K562 (cell line): ENCODE data around the gene CEND1. TPM values are rescaled to one million over a fixed set of nuclear protein-coding genes. Genes with fewer than 3 reads are reported as not detected.
A peak's percentile ranks its signal among the peaks of the same experiment; 100 is the strongest.

ENCODE experiments used
- CCAR2 ChIP-seq: fragments of 200-400 bp; formaldehyde crosslinking; IDR thresholded peaks from 2 replicates; pipeline ENCODE4 v1.6.1; 2017; ENCODE audit warnings: mild to moderate bottlenecking, low read depth, low read length
- CCNT2 ChIP-seq: IDR thresholded peaks from 2 replicates; pipeline ENCODE4 v1.6.1; 2011; ENCODE audit warnings: borderline replicate concordance, low read depth, mild to moderate bottlenecking, moderate library complexity, mixed read lengths, low read length; ENCODE audit not compliant: insufficient read length; ENCODE audit errors: extremely low read depth
- DPF2 ChIP-seq: fragments of 450-650 bp; IDR thresholded peaks from 2 replicates; pipeline ENCODE4 v1.6.1; 2016
- HDAC1 ChIP-seq, 2 experiments: fragments of 450-650 bp; IDR thresholded peaks; 2 replicates each; pipeline ENCODE4 v1.6.1; 2016 to 2017; ENCODE audit warnings: inconsistent platforms in 1 of 2, mild to moderate bottlenecking in 1 of 2, moderate library complexity in 1 of 2
- NR2C2 ChIP-seq, 2 experiments: fragments of 200-800 bp in 1 of 2; sonication (Bioruptor generic) in 1 of 2; sonication (generic) in 1 of 2; formaldehyde crosslinking in 1 of 2; IDR thresholded peaks; 2 replicates each; pipeline versions ENCODE4 v1.6.1 to v1.8.0; 2016 to 2022; ENCODE audit warnings: mild to moderate bottlenecking in 1 of 2, missing compliant biosample characterization in 1 of 2, missing genetic modification characterization in 1 of 2, missing genetic modification reagents in 1 of 2
- PHF21A ChIP-seq: fragments of 450-650 bp; IDR thresholded peaks from 2 replicates; pipeline ENCODE4 v1.6.1; 2017; ENCODE audit warnings: low read depth, borderline replicate concordance
- PHF8 ChIP-seq: fragments of 200-600 bp; sonication (generic); IDR thresholded peaks from 2 replicates; pipeline ENCODE4 v1.6.1; 2012; ENCODE audit warnings: mixed run types, mild to moderate bottlenecking, inconsistent platforms, low read length, moderate library complexity, borderline replicate concordance
- POLR3G ChIP-seq: IDR thresholded peaks from 2 replicates; pipeline ENCODE4 v1.6.1; 2011; ENCODE audit not compliant: insufficient read length, insufficient replicate concordance; ENCODE audit errors: extremely low read depth
- RB1 ChIP-seq: fragments of 450-650 bp; IDR thresholded peaks from 2 replicates; pipeline ENCODE4 v1.6.1; 2017; ENCODE audit warnings: low read depth, mild to moderate bottlenecking
- SIRT6 ChIP-seq: IDR thresholded peaks from one replicate; pipeline ENCODE4 v1.6.1; 2012; ENCODE audit warnings: low read depth, mild to moderate bottlenecking, control low read depth, inconsistent platforms, low read length, moderate library complexity
- SMAD2 ChIP-seq: fragments of 150-350 bp; IDR thresholded peaks from 2 replicates; pipeline ENCODE4 v1.6.1; 2014; ENCODE audit warnings: low read depth, mild to moderate bottlenecking, low read length
- TAF1 ChIP-seq: IDR thresholded peaks from 2 replicates; pipeline ENCODE4 v1.6.1; 2011; ENCODE audit warnings: mild to moderate bottlenecking, low read length, moderate library complexity; ENCODE audit not compliant: insufficient read depth, control insufficient read depth, severe bottlenecking; ENCODE audit errors: extremely low read depth
- TCF3 ChIP-seq: sonication (generic); formaldehyde crosslinking; IDR thresholded peaks from 2 replicates; pipeline ENCODE4 v1.4.0; 2020; ENCODE audit warnings: mild to moderate bottlenecking, missing genetic modification reagents
- YY1 ChIP-seq, 3 experiments: IDR thresholded peaks; 2 replicates each; pipeline ENCODE4 v1.6.1; 2011; ENCODE audit warnings: low read length in 2 of 3, mild to moderate bottlenecking in 2 of 3, moderate library complexity in 2 of 3, borderline replicate concordance in 1 of 3, control low read depth in 1 of 3, low read depth in 1 of 3; ENCODE audit not compliant: insufficient read depth in 3 of 3, insufficient replicate concordance in 2 of 3, control insufficient read depth in 1 of 3, insufficient read length in 1 of 3; ENCODE audit errors: extremely low read depth in 1 of 3
- ZFP1 ChIP-seq: fragments of 450-650 bp; formaldehyde crosslinking; IDR thresholded peaks from 2 replicates; pipeline ENCODE4 v1.4.0; 2020; ENCODE audit warnings: mild to moderate bottlenecking, mixed read lengths
- ZNF133 ChIP-seq: fragments of 250-450 bp; sonication (Bioruptor Pico); IDR thresholded peaks from 2 replicates; pipeline ENCODE4 v1.4.0; 2020; ENCODE audit warnings: mild to moderate bottlenecking
- ZNF224 ChIP-seq: sonication (generic); formaldehyde crosslinking; IDR thresholded peaks from 2 replicates; pipeline ENCODE4 v1.8.0; 2022; ENCODE audit warnings: mild to moderate bottlenecking, missing genetic modification reagents
- ZNF384 ChIP-seq: IDR thresholded peaks from 2 replicates; pipeline ENCODE4 v1.6.1; 2012; ENCODE audit warnings: low read depth, low read length, improper control_type of control experiment
- ZNF512 ChIP-seq: IDR thresholded peaks from 2 replicates; pipeline ENCODE4 v1.6.1; 2016; ENCODE audit warnings: missing genetic modification characterization, missing compliant biosample characterization
- ZNF639 ChIP-seq, 2 experiments: fragments of 200-800 bp in 1 of 2; sonication (Bioruptor generic) in 1 of 2; sonication (generic) in 1 of 2; formaldehyde crosslinking in 1 of 2; IDR thresholded peaks in 1 of 2; conservative IDR thresholded peaks in 1 of 2; 2 replicates each; pipeline versions ENCODE4 v1.5.0 to v1.6.1; 2016 to 2020; ENCODE audit warnings: missing compliant biosample characterization in 1 of 2, missing genetic modification characterization in 1 of 2, missing genetic modification reagents in 1 of 2
- ZNF76 ChIP-seq: fragments of 250-450 bp; sonication (Bioruptor Pico); IDR thresholded peaks from 2 replicates; pipeline ENCODE4 v1.4.0; 2020; ENCODE audit warnings: mild to moderate bottlenecking, moderate library complexity, borderline replicate concordance
- polyA plus RNA-seq, 8 experiments: library from polyadenylated mRNA; depleted of rRNA in 4 of 8; stranded (reverse) in 5 of 8; unstranded in 3 of 8; fragments of >200 nt; fragmentation: Nextera tagmentation in 2 of 8; fragmentation: Illumina TruSeq in 1 of 8; extraction: Ambion mirVana in 2 of 8; extraction: Trizol in 1 of 8; gene quantifications; 2 replicates each; pipeline versions ENCODE4 v1.2.1 to v1.2.3, GENCODE V29; 2011 to 2014; ENCODE audit warnings: inconsistent platforms in 1 of 8, missing spikeins in 1 of 8
- total RNA-seq, 7 experiments: library from RNA; depleted of rRNA in 6 of 7; stranded (reverse); fragments of >200 nt in 6 of 7; fragmentation: Illumina TruSeq in 2 of 7; extraction: Trizol in 2 of 7; gene quantifications; 2 replicates each; pipeline versions ENCODE4 v1.2.1 to v1.2.3, GENCODE V29; 2011 to 2021; ENCODE audit warnings: low replicate concordance in 1 of 7
- TF ChIP-seq, protein P1 (sequence below): sonication (generic); formaldehyde crosslinking; IDR thresholded peaks from 2 replicates; pipeline ENCODE4 v1.8.0; 2022; ENCODE audit warnings: missing genetic modification reagents, mild to moderate bottlenecking, borderline replicate concordance

Gene CEND1
- total and polyA plus RNA-seq, 9 of the 15 experiments (the other 6 are each of a cell fraction or from before 2014, with no cell fraction given), result 0.13 to 0.18 (median 0.16) TPM; not detected in 6

GRCh38 chr11:809287-810039, 19.6 kb upstream of the CEND1 start, which contains the start of gene RPLP2 (continued):
- TF ChIP-seq TAF1, result peak; percentile 97
- no peak for TF ChIP-seq ZFP1 (CRISPR knock-in tag)
- peak; percentile 77; the same call in 1 of the 2 replicates for TF ChIP-seq PHF8
- TF ChIP-seq SMAD2, result no peak
- TF ChIP-seq RB1, result peak; percentile 54
- no peak for TF ChIP-seq CCAR2
- no peak for TF ChIP-seq ZNF512 (tag)
- TF ChIP-seq DPF2, result no peak
- TF ChIP-seq, protein P1, sequence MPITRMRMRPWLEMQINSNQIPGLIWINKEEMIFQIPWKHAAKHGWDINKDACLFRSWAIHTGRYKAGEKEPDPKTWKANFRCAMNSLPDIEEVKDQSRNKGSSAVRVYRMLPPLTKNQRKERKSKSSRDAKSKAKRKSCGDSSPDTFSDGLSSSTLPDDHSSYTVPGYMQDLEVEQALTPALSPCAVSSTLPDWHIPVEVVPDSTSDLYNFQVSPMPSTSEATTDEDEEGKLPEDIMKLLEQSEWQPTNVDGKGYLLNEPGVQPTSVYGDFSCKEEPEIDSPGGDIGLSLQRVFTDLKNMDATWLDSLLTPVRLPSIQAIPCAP, result no peak
- peak; percentile 44 to 79 (median 79) for TF ChIP-seq YY1 (IDR thresholded peaks at IDR 0.05; ENCODE audit: borderline replicate concordance in 1 of 3, control insufficient read depth in 1 of 3, extremely low read depth in 1 of 3, insufficient read depth in 3 of 3, insufficient read length in 1 of 3, insufficient replicate concordance in 2 of 3, low read depth in 1 of 3, low read length in 2 of 3)
- TF ChIP-seq NR2C2 (CRISPR knock-in tag; IDR thresholded peaks at IDR 0.05), result peak; percentile 88; the same call in 1 of the 2 replicates
- TF ChIP-seq NR2C2 (tag; IDR thresholded peaks at IDR 0.05), result peak; percentile 97
- TF ChIP-seq CCNT2, result peak; percentile 65
- no peak for TF ChIP-seq ZNF133 (CRISPR knock-in tag)
- no peak for TF ChIP-seq PHF21A
- 0 out of 2 replicates have a peak, but pooled peaks have one; percentile 4 for TF ChIP-seq ZNF224
- TF ChIP-seq ZNF639 (CRISPR knock-in tag; conservative IDR thresholded peaks at IDR 0.05 in 1 of 2, IDR thresholded peaks at IDR 0.05 in 1 of 2), result peak in 1 of 2 experiments; percentile 86; a peak in 2 of 4 replicates
- peak; percentile 3; the same call in 1 of the 2 replicates for TF ChIP-seq ZNF384
- TF ChIP-seq SIRT6, result no peak
- TF ChIP-seq HDAC1 (IDR thresholded peaks at IDR 0.05), result peak in 1 of 2 experiments; percentile 97; a peak in 2 of 4 replicates
- TF ChIP-seq ZNF76 (CRISPR knock-in tag), result peak; percentile 40
- no peak for TF ChIP-seq POLR3G
- peak; percentile 33; the same call in 1 of the 2 replicates for TF ChIP-seq TCF3 (CRISPR knock-in tag)
